HG03025 (cell line): Measurements from ENCODE around the gene POM121L2.

Source experiments
- ATAC-seq: cut with Tn5 transposase; IDR thresholded peaks from one replicate; pipeline ENCODE4 v1.9.1; 2021; ENCODE audit warnings: mild to moderate bottlenecking, moderate library complexity; ENCODE audit not compliant: unreplicated experiment, low FRiP score

Gene POM121L2

DNA sequence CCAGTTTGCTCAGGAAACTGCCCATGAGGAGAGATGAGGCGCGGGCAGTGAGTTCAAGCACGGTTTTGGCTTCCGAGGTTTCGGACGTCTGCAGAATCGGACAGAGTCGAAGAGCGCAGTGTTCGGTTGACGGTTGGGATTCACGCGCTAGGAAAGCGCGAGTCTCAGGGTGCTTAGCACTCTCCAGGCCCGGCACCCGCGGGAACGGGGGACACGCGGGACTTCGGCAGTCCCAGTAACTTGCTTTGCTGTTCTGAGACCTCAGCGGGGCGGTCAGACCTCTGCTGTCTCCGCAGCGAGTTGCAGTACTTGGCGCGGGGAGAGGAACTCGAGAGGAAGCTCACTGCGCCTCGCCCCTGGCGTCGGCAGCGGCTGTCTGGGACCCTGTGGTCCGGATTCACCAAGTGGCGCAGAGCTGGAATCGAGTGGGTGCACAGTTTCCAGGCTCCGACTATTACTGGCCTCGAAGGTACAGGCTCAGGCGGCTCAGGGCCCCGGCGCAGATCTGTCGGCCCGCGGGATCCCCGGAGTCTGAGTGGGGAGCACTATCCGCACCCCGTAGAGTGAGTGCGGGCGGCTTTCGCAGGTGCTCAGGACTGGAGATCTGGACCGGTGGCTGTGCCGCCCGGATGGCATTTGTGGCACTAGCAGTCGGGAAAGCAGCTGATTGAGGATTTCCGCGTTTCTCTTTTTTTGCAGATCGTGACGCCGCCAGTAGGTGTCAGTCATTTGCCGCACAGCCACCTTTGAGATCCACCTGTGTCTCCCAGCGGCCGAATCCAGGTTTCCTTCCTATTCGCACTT, at the start of gene POM121L2:
Gene POM121L2, minus strand, starts transcription at position 128 of the 804 bp plus-strand sequence. Its CDS starts 103 bp downstream, at position 25.
- ATAC-seq: no peak

DNA sequence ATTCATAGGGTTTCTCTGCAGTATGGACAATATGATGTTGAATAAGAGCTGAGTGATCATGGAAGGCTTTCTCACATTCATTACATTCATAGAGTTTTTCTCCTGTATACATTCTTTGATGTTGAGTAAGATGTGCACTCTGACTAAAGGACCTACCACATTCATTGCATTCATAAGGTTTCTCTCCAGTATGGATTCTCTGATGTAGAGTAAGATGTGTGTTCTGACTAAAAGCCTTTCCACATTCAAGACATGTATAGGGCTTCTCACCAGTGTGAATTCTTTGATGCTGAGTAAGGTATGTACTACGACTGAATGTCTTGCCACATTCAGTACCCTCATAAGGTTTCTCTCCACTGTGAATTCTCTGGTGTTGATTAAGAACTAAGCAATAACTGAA, 47.2 kb upstream of the POM121L2 start:
- no peak for ATAC-seq

DNA sequence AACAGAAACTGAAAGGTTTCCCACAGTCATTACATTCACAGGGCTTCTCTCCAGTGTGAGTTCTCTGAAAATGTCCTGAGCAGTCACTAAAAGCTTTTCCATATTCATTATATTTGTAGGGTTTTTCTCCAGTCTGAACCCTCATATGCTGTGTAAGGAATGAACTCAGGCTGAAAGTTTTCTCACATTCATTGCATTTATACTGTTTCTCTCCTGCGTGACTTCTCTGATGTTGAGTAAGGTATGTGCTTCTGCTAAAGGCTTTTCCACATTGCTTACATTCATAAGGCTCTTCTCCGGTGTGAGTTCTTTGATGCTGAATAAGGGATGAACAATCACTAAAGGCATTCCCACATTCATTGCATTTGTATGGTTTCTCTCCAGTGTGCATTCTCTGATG, 46.7 kb upstream of the POM121L2 start:
- no peak for ATAC-seq

DNA sequence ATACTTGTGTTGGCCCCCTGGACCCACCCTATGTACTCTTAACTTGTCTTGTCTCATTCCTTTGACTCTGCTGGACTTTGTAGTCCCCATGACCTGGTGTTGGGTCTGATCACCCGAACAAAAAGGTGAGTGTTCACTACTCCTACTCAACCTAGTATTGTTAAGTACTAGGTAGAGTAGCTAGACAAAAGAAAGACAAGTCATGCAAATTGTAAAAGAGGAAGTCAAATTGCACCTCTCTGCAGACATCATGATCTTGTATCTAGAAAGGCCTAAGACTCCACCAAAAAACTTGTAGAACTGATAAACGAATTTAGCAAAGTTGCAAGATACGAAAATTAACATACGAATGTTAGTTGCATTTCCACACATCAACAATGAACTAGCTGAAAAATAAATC, 40.8 kb upstream of the POM121L2 start:
- ATAC-seq: no peak

DNA sequence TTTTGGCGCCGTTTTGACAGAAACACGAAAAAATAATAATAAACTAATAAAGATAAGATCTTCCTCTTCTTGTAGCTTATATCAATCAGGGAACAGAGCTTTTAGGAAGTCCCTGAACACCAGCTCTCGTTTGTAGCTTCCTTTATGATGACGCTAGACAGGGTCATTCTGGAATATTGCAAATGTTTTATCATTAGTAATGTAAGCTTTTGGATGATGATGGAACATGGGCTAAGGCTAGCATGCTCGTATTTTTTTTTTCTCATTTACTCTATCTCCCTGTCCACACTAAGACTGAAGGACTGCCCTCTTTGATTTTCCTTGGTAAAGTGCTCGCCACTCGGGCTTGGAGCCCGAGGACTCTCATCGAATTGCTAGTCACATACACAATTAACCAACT, 22.1 kb upstream of the POM121L2 start:
- ATAC-seq: no peak

DNA sequence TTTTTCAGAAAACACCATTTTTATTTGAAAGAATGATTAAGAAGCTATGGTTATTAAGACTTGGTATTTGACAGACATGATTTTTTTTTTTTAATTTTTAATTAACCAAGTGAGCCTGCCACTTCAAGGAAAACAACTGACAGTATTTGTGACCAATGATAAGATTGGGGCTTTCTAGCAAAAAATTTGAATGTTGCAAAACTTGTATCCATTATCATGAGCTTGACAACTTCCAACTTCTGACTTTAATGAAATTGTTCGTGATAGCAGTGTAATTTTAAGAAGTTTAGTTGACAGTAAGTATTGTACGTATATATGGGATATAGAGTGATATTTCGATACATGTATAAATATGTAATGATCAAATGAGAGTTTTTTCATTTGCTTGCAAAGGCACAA, 21.6 kb upstream of the POM121L2 start:
- no peak for ATAC-seq

DNA sequence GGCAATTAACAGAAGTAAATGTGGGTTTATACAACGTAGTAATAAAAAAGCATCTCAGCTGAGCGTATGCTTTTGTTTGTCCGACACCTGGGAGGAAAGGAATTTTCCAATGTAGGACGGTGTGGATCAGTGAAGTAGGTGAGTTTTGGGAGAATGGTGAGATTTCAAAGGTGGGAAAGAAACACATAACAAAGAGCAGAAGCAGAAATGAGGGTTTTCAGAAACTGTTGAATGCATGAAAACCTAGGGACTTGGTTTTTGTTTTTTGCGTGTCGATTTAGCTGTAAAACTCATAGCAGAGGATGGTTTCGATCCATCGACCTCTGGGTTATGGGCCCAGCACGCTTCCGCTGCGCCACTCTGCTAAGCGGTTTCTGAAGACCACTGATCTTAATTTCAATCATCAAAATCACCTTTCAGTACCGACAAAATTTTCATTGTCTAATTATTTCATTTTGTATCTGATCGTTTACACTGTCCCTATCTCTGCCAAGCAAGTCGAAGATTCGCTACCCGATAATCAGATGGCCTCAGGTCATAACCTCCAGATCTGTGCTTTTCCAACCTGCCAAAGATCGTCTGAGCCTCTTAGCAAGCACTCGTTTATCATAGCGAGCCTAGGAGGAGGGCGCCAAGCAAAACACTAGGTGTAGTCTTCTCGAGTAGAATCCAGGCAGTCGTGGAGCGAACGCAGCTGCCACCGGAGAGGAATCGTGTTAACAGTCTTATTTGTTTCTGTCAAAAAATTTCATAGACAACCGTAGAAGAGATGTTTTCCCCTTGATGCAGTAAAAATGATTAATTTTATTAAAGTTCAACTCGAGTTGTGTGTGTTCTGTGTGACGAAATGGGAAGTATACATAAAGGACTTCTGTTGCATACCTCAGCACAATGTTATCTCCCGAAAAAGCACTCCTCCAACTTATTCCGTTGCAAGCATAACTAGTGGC, 20.9 kb upstream of the POM121L2 start:
- ATAC-seq: no peak

DNA sequence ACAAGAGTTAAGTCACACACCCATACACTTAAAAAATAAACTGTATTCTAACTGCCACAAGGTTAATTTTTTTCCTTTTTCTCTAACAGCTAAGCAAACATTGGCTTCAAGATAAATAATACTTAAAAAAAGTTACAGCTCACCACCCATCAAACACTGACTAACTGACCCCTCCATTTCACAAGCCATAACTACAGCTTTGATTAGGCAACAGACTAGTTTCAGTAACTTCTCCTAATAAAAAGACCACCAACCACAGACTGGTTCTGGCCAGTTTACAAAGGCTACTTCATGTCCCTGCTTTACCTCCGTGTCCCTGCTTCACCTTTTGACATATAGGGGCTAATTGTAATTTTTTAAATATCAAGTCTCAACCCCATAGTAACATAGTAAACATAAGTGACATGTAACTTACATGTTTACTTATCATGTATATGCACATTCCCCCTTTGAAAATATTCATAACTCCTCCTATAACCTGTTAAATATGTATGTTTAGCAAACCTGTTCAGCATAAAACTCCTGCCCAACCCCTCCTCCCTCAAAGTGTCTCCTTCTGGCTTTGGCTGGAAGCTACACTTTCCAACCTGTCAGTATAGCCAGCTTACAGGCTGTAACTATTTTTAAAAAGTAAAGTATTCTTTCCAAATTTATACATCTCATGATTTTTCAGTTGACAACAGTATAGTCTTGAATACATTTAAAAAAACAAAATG, 15.1 kb upstream of the POM121L2 start:
- no peak for ATAC-seq

DNA sequence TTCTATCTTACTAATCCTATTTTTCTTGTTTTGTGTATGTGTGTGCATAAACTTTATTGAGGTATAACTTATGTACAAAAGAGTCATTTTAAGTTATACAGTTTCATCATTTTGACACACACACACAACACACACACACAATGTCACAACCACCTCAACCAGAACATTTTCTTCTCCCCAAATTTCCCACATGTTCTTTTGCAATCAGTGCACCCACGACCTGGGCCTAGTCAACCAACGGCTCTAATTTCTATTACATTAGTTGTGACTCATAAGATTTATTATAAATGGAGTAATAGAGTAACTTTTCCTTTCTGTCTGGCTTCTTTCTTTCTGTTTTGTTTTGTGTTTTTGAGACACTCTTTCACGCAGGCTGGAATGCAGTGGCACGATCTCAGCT, 9.8 kb upstream of the POM121L2 start:
- ATAC-seq: no peak

DNA sequence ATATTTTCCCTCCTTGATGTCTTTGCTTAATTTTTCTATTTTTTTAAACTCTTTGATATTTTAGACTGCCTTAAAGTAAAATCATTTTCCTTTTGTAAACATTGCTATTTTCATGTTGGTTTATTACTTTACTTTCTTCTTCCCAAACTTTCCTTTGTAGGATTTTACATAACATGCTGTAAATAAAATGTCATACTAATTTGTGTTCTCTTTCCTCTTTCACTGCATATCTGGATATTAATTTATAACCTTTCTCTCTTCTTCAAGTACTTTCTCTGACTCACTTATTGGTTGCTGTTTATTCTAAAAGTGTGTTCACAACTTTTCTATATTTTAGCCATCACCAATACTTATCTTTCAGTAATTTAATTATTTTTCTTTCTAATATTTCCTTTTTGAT, 9.3 kb upstream of the POM121L2 start:
- no peak for ATAC-seq

DNA sequence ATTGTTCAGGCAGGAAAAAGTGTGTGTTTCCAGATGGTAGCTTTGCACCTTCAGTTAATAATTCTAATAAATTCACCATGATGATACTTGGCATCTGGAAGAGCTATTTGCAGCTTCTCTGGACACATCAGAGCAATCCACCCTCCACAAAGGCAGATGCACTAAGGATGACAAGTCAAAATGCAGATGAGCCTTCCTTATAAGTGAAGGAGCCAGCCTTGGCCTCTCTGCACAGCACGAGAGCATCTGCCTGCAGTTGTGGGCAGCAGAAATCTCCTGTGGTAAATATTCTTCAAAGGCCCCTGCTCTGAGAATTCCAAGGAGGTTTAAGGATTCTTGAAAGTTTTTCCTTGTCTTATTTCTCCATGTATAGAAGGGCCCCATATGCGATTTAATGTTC, 6.9 kb upstream of the POM121L2 start:
- ATAC-seq: no peak

DNA sequence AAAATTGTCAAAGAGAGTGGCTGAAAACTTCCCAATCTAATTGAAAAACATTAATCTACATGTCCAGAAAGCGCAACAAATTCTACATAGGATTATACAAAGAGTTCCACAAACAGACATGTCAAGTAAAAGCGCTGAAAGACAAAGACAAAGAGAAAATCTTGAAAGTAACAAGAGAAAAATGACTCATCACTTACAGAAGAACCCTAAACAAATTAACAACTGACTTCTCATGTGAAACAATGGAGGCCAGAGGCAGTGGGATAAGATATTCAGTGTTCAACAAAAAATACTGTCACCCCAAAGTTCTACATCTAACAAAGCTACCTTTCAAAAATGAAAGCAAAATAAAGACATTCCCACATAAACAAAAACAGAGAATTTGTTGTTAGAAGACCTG, 2.0 kb upstream of the POM121L2 start:
- ATAC-seq: no peak

DNA sequence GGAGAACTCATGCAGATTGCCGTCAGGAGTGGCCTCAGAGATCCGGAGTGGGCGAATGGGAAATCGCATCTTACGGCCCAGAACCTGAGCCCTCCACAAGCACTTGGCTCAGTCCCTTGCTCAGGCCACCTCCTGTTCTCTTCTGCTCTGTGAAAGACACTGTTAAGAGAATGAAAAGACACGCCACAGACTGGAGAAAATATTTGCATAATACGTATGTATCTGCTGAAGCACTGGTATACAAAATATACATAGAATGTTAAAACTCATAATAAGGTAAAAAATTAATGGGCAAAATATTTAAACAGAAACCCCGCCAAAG, 838 bp upstream of the POM121L2 start:
- ATAC-seq: no peak

DNA sequence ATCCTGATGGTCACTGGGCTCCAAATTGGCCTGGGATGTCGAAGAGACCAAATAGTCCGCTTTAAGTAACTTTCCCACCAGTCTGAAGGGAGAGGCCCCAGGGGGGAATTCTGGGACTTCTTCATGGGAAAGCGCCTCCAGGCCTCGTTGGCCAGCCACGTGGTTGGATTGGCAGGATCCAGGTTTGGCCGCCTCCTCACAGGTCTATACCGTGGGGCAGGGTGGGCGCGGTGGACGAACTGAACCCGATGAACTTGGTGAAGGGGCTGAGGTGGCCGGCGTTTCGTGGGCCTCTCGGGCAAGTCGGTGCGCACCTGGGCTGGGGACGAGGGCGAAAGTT, 297 bp downstream of the POM121L2 start:
- ATAC-seq: no peak

DNA sequence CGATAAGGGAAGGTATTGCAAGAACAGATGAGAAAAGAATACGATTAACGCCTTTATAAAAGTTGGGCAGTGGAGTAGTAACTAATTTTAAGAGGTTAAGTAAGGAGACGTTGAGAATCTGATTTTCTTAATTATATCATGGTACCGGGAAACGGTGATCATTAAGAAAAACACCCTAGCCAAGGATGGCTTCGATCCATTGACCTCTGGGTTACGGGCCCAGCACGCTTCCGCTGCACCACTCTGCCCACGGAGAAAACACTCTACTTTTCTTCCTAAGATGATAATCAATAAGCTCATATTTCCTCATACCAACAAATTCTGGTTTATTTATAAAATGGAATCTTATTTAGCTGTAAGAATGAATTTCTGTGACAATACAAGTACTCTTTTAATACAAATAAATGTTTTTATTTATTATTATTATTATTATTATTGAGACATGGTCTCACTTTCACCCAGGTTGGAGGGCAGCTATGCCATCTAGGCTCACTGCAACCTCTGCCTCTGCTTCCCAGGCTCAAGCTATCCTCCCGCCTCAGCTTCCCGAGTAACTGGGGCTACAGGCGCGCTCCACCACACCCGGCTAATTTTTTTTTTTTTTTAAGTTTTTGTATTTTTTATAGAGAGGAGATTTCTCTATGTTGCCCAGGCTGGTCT, 8.3 kb downstream of the POM121L2 start:
- no peak for ATAC-seq

DNA sequence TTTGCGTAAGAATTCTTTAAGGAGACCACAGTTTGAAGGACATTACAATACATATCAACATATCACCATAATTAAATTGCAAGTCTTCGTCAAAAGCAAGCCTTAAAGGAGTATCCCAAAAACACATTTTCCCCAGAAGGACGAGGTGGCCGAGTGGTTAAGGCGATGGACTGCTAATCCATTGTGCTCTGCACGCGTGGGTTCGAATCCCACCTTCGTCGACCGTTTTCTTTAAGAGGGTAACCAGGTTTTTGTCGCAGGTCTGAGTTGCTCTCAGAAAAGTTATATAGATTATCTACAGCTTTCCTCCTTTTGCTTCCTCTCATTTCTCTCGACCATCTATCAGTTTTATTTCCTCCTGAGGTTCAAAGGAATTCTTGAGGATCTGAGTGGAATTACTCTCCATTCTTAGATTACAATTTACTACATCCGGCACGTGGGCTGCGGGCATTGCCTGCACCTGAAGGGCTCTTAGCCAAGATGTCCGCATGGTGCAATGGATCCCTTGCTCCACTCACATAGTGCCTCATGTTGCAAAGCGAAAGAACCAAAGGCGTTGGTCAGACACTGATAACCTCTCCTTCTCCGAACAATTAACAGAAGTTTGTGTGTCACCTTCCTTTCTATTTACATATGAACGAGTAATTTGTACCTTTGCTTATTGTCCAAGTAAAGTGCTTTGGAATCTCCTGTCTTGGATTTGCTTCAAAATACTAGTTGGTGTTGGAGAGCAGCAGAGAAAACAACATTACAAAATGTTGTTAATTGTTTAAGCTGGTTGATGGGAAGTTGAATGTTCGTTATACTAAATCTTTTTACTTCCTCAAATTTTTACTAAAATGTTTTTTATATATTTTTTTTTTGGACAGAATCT, 14.0 kb downstream of the POM121L2 start:
- ATAC-seq: no peak

DNA sequence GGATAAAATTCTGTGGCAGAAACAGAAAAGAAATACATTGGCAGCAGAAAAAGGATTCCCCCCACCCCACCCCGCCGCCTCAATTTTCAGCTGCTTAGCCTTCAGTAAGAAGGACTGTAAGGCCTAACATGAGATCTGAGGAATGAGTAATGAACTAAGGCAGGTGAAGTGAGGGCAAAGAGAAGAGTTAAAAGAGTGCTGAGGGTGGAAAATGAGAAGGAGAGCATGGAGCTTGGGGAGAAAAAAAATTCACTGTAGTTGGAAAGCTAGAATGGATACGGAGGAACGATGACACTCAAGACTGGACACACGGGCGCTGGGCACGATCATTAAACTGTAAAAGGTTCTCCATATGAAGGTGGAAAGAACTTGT, 14.6 kb downstream of the POM121L2 start:
- ATAC-seq: no peak

DNA sequence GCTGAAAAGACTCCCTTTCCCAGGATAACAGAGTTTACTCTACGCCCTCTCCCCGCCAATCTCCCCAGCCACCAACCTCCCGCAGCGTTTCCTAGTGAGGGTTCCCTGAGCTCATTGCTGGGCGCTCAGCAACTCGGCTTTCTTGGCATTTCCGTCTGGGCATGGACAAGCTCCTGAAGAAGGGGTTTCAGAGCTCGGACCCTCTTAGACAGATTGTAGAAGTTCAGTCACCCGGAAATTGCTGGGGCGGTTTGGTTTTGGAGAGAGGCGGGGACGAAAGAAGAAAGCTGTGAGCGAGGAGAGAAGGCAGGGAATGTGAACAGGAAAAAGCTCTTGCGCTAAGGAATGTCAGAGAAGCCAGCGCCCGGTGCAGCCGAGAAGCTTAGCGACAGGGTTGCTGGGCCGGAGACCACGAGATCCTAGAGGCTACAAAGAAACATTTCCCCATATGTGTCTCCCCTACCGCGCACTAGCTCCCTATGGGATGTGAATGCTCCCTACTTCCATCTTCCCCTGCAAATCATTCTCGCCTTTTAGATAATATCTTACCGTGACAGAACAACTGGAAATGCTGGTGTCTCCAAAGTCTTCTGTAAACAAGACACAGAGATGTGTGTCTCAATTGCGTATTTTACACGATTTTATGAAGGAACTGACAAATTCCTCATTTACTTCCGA, 15.8 kb downstream of the POM121L2 start:
- no peak for ATAC-seq
